ENCODE results near the gene CACNA1C.

GRCh38 chr12:2698566-2698965 is 645.8 kb downstream of the CACNA1C start:
- no peak for TF ChIP-seq CTCF (IDR thresholded peaks at IDR 0.05)
- TF ChIP-seq POLR2A (IDR thresholded peaks at IDR 0.05): no peak
- TF ChIP-seq POLR2AphosphoS5 (IDR thresholded peaks at IDR 0.05): no peak
